ENCODE results near the gene PLEKHH3.
A peak's percentile ranks its signal among the peaks of the same experiment; 100 is the strongest.
"Not testable (repeated sequence)": the region's sequence is repeated elsewhere in the genome, so short reads cannot be mapped to it uniquely, and the experiment has no call there.

PLEKHH3 gene

DNA sequence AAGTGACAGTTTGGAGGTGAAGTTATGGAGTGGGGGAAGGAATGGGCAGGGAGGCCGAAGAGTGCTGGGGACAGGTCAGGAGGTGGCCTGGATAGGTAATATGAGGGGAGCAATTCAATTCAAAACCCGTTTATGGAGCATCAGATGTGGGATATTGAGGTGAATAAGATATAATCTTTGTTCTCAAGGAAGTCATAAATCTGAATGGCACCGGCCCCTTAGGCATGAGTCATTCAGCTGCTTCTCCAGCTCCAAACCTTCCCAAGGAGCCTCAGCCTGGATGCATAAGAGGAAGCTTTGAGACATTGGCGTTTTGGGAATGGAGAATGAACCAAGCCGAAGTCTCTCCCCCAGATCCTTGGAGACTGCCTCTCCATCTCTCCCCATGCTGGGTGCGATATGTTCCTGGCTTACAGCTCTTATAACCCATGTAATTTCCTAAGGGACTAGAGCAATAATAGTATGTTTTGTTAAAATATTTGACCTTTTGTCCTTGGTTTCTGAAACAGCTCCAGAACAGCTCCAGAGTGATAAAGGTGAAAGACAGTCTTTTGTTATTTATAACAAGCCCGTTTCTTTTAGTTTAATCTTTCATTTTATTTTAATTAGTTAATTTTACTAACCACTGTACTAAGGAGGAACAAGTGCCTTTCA lies 16.0 kb downstream of the PLEKHH3 start:
- peak in 1 of 2 donors; percentile 38 for DNase-seq
- Histone ChIP-seq H3K4me3 (no peak overlapping the region), H3K36me3 (peaks cover 9 to 33% (median 16%) of the 10 kb centered on the region in 3 donors), H3K9me3 (no peaks in the 10 kb centered on the region), H3K27me3 (no peaks in the 10 kb centered on the region), H3K27ac (peak overlapping the region; percentile 90), H3K4me1 (peaks cover 0 to 36% (median 26%) of the 10 kb centered on the region in 4 donors)
- intact Hi-C loops (cut with DNase I; ENCODE audit: low total_unique reads), result no loop called here
- TF ChIP-seq CTCF (IDR thresholded peaks at IDR 0.05), result no peak

DNA sequence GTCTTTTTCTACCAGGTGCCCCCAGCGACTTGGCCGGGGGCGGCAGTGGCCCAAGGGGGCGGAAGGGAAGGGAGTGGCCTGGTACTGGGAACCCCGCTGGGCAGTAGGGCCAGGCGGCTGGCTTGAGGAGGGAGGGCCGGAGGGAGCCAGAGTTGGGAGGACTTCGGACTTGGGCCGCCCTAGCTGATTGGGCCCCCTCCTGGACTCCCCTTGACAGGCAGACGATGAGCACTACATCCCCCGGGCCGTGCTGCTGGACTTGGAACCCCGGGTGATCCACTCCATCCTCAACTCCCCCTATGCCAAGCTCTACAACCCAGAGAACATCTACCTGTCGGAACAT lies 16.9 kb downstream of the PLEKHH3 start:
- H3K9me3 ChIP-seq; H3K27me3 ChIP-seq; intact Hi-C loops (cut with DNase I; ENCODE audit: low total_unique reads); DNase-seq: not testable (repeated sequence)
- Histone ChIP-seq H3K27ac (peak overlapping the region; percentile 90), H3K4me3 (peak overlapping the region; percentile 76 to 85), H3K36me3 (peaks cover 7 to 24% (median 9%) of the 10 kb centered on the region in 3 donors), H3K4me1 (peaks cover 0 to 27% (median 18%) of the 10 kb centered on the region in 4 donors)

GRCh38 chr17:42659079-42659931 lies 17.5 kb downstream of the PLEKHH3 start, which contains the start of gene TUBG2:
TUBG2 (plus strand) TSS chr17:42659284; CDS start chr17:42659504, 220 bp downstream.
- Histone ChIP-seq H3K27ac (peak within 1 kb of the TSS; percentile 90), H3K4me1 (peaks cover 0 to 27% (median 17%) of the 10 kb centered on the region in 4 donors), H3K27me3 (no peaks in the 10 kb centered on the region), H3K4me3 (peak within 1 kb of the TSS; percentile 76 to 85), H3K9me3 (no peaks in the 10 kb centered on the region), H3K36me3 (peaks cover 7 to 21% (median 9%) of the 10 kb centered on the region in 3 donors)
- peak; percentile 84 to 94 for DNase-seq
- TF ChIP-seq CTCF (IDR thresholded peaks at IDR 0.05), result no peak
- intact Hi-C loops (cut with DNase I; ENCODE audit: low total_unique reads), result no loop called here

DNA sequence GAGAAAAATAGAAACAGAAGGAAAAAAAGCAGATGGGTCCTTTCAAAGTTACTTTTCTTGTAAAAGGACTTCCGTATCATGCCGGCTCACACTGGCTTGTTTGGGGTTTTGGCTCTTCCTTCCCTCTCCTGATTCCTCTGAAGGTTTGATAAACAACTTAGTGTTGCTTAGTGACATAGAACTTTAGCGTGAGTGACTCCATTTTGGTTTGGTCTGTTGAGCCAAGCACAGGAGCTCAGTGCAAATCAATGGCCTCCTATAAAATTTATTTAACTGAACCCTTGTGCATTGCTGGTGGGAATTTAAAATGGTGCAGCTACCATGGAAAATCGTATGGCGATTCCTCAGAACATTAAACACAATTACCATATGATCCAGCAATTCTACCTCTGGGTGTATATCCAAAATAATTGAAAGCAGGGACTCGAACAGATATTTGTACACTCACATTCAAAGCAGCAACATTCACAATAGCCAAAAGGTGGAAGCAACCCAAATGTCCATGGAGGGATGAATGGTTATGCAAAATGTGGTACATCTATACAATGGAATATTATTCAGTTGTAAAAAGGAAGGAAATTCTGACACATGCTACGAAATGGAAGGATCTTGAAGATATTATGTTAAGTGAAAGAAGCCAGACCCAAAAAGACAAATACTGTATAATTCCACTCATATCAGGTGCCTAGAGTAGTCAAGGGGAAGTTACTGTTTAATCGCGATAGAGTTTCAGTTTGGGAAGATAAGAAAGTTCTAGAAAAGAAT lies 18.8 kb downstream of the PLEKHH3 start:
- no peak for TF ChIP-seq CTCF (IDR thresholded peaks at IDR 0.05)
- no peak overlapping the region for H3K4me3 ChIP-seq
- no peak overlapping the region for H3K27ac ChIP-seq
- no peaks in the 10 kb centered on the region for H3K27me3 ChIP-seq
- H3K36me3 ChIP-seq, result peaks cover 0 to 10% (median 0%) of the 10 kb centered on the region in 3 donors
- H3K9me3 ChIP-seq, result no peaks in the 10 kb centered on the region
- H3K4me1 ChIP-seq, result peaks cover 0 to 33% (median 24%) of the 10 kb centered on the region in 4 donors
- intact Hi-C loops (cut with DNase I; ENCODE audit: low total_unique reads), result no loop called here
- DNase-seq, result no peak

DNA sequence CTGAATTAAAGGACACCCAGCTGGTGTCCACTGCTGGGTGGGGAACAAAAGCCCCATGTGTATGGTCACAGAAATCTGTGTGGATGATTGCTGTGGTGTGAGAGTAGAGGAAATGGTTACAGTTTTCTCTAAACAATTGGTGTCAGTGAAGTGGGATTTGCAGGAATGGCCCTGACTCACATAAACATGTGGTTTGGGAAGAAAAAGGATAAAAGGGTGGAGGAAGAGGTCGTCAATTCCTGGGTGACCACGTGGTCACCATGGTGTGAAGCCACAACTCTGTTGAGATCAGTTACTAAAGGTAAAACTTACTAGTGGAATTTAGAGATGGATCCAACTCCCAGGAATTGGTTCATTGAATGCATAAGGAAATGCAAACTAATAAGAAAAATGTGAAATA lies 21.3 kb downstream of the PLEKHH3 start:
- no peak for TF ChIP-seq CTCF (IDR thresholded peaks at IDR 0.05)
- intact Hi-C loops (cut with DNase I; ENCODE audit: low total_unique reads), result no loop called here

More for the DNA sequence above, 21.3 kb downstream of the PLEKHH3 start:
- H3K27ac ChIP-seq, result no peak overlapping the region
- no peaks in the 10 kb centered on the region for H3K36me3 ChIP-seq
- H3K4me1 ChIP-seq, result peaks cover 0 to 23% (median 19%) of the 10 kb centered on the region in 4 donors
- no peak for DNase-seq
- no peaks in the 10 kb centered on the region for H3K9me3 ChIP-seq
- no peaks in the 10 kb centered on the region for H3K27me3 ChIP-seq
- H3K4me3 ChIP-seq, result no peak overlapping the region
